DOHH2 (cell line): Measurements from ENCODE around the gene RNF6.
"Not testable (repeated sequence)": the region's sequence is repeated elsewhere in the genome, so short reads cannot be mapped to it uniquely, and the experiment has no call there.

Source experiments
- H3F3A ChIP-seq: fragments of 200-600 bp; sonication (generic), shearing (Covaris generic); 2 replicates; pipeline ENCODE4 v1.6.0; 2016; ENCODE audit warnings: antibody characterized with exemption, mild to moderate bottlenecking; ENCODE audit not compliant: control insufficient read depth, insufficient read depth
- H3K27ac ChIP-seq: fragments of 200-600 bp; sonication (generic); 2 replicates; pipeline ENCODE4 v1.5.1; 2014; ENCODE audit warnings: low read depth, mild to moderate bottlenecking, low read length, moderate library complexity
- H3K27me3 ChIP-seq: fragments of 200-600 bp; sonication (generic); 2 replicates; pipeline ENCODE4 v1.6.1; 2014; ENCODE audit warnings: mild to moderate bottlenecking, low read length, mixed read lengths; ENCODE audit not compliant: control insufficient read depth
- H3K36me3 ChIP-seq: fragments of 200-600 bp; sonication (generic); 2 replicates; pipeline ENCODE4 v1.6.1; 2014; ENCODE audit warnings: mild to moderate bottlenecking, low read length, moderate library complexity, mixed read lengths; ENCODE audit not compliant: control insufficient read depth
- H3K4me1 ChIP-seq: fragments of 200-600 bp; sonication (generic); 2 replicates; pipeline ENCODE4 v1.6.1; 2014; ENCODE audit warnings: mild to moderate bottlenecking, low read length, mixed read lengths; ENCODE audit not compliant: control insufficient read depth
- H3K4me2 ChIP-seq: fragments of 200-600 bp; sonication (generic); 2 replicates; pipeline ENCODE4 v1.6.0; 2014; ENCODE audit warnings: mild to moderate bottlenecking, low read length, moderate library complexity
- H3K4me3 ChIP-seq: fragments of 200-600 bp; sonication (generic); 2 replicates; pipeline ENCODE4 v1.5.1; 2014; ENCODE audit warnings: mild to moderate bottlenecking, low read length, mixed read lengths
- H3K79me2 ChIP-seq: fragments of 200-600 bp; sonication (generic); 2 replicates; pipeline ENCODE4 v1.6.1; 2014; ENCODE audit warnings: mild to moderate bottlenecking, low read length, mixed read lengths; ENCODE audit not compliant: control insufficient read depth
- H3K9me2 ChIP-seq: fragments of 200-600 bp; sonication (generic); replicated peaks from 2 replicates; pipeline ENCODE4 v1.6.1; 2014; ENCODE audit warnings: mild to moderate bottlenecking, low read length, mixed read lengths; ENCODE audit not compliant: control insufficient read depth
- H3K9me3 ChIP-seq: fragments of 200-600 bp; sonication (generic); 2 replicates; pipeline ENCODE4 v1.6.1; 2014; ENCODE audit warnings: antibody characterized with exemption, low read length, mixed read lengths; ENCODE audit not compliant: control insufficient read depth, insufficient read depth
- H4K20me1 ChIP-seq: fragments of 200-600 bp; sonication (generic); 2 replicates; pipeline ENCODE4 v1.6.0; 2014; ENCODE audit warnings: low read depth, mild to moderate bottlenecking, antibody characterized with exemption, low read length, moderate library complexity; ENCODE audit not compliant: control insufficient read depth, insufficient read depth
- CTCF ChIP-seq: fragments of 200-600 bp; sonication (generic); IDR thresholded peaks from one replicate; pipeline ENCODE4 v1.5.1; 2014; ENCODE audit warnings: antibody characterized with exemption, mild to moderate bottlenecking, low read depth, low read length; ENCODE audit not compliant: poor library complexity, severe bottlenecking
- EZH2phosphoT487 ChIP-seq: fragments of 200-600 bp; sonication (generic); IDR thresholded peaks from 2 replicates; pipeline ENCODE4 v1.6.1; 2017; ENCODE audit warnings: borderline replicate concordance, mild to moderate bottlenecking, antibody characterized with exemption, low read length, moderate library complexity, mixed read lengths

Gene RNF6

GRCh38 chr13:26253787-26254582, 31.9 kb upstream of the RNF6 start, which contains the start of gene CDK8:
Gene CDK8, plus strand, starts transcription at chr13:26254129. Its CDS starts 513 bp downstream, at chr13:26254642.
- no peaks in the 10 kb centered on the region for H3K9me2 ChIP-seq
- no peaks in the 10 kb centered on the region for H3K27me3 ChIP-seq
- H3K79me2 ChIP-seq, result peaks cover 48% of the 10 kb centered on the region
- H3K36me3 ChIP-seq, result no peaks in the 10 kb centered on the region
- H4K20me1 ChIP-seq, result peaks cover 10% of the 10 kb centered on the region; the same call in 1 of the 2 replicates
- H3K4me1 ChIP-seq, result peaks cover 31% of the 10 kb centered on the region
- peak within 1 kb of the TSS; percentile 73 for H3K4me2 ChIP-seq
- peaks cover 2% of the 10 kb centered on the region; the same call in 1 of the 2 replicates for H3F3A ChIP-seq
- H3K4me3 ChIP-seq, result peak within 1 kb of the TSS; percentile 80
- TF ChIP-seq EZH2phosphoT487 (no peak), CTCF (no peak)
- no peaks in the 10 kb centered on the region for H3K9me3 ChIP-seq
- H3K27ac ChIP-seq, result peak within 1 kb of the TSS; percentile 60

- Histone ChIP-seq H3K9me3 (no peaks in the 10 kb centered on the region), H3F3A (peaks cover 2% of the 10 kb centered on the region; the same call in 1 of the 2 replicates), H3K4me2 (peak overlapping the region; percentile 73), H3K79me2 (peaks cover 42% of the 10 kb centered on the region), H3K27ac (peak overlapping the region; percentile 60), H3K4me3 (peak overlapping the region; percentile 80), H3K27me3 (no peaks in the 10 kb centered on the region), H3K9me2 (no peaks in the 10 kb centered on the region), H3K4me1 (peaks cover 31% of the 10 kb centered on the region), H3K36me3 (no peaks in the 10 kb centered on the region), H4K20me1 (0 out of 2 replicates have a peak, but pooled peaks cover 7% of the 10 kb centered on the region)
- TF ChIP-seq CTCF, result no peak
- TF ChIP-seq EZH2phosphoT487, result no peak
Measured at GRCh38 chr13:26253262-26253786, 31.2 kb upstream of the RNF6 start.

- H3K36me3 ChIP-seq, H3K4me3 ChIP-seq, H3K27ac ChIP-seq, H3F3A ChIP-seq, H3K9me3 ChIP-seq, H3K9me2 ChIP-seq, H4K20me1 ChIP-seq, H3K27me3 ChIP-seq, H3K4me2 ChIP-seq: not testable (repeated sequence)
- Histone ChIP-seq H3K79me2 (peaks cover 28% of the 10 kb centered on the region), H3K4me1 (peaks cover 26% of the 10 kb centered on the region)
Measured at GRCh38 chr13:26252006-26252405, 29.9 kb upstream of the RNF6 start.

GRCh38 chr13:26249551-26249950, 27.4 kb upstream of the RNF6 start:
- Histone ChIP-seq H3K79me2 (peaks cover 4% of the 10 kb centered on the region), H3K27ac (no peak overlapping the region), H3K9me3 (no peaks in the 10 kb centered on the region), H3K27me3 (no peaks in the 10 kb centered on the region), H3K4me3 (no peak overlapping the region), H3K36me3 (no peaks in the 10 kb centered on the region), H3K4me1 (peaks cover 7% of the 10 kb centered on the region), H4K20me1 (no peaks in the 10 kb centered on the region), H3K4me2 (no peak overlapping the region), H3K9me2 (no peaks in the 10 kb centered on the region), H3F3A (no peaks in the 10 kb centered on the region)
- TF ChIP-seq EZH2phosphoT487, result no peak
- TF ChIP-seq CTCF, result no peak
